Adrenal gland (tissue), 5 donors: ENCODE data around the gene STOML1.
"Not testable (repeated sequence)": the region's sequence is repeated elsewhere in the genome, so short reads cannot be mapped to it uniquely, and the experiment has no call there.

Experiments used
- CTCF ChIP-seq, 6 experiments: fragments of 450-650 bp in 4 of 6; fragments of 200-600 bp in 2 of 6; sonication (generic) in 1 of 6; IDR thresholded peaks; 1 replicate in 5 of 6; 2 replicates in 1 of 6; pipeline versions ENCODE4 v1.5.1 to v1.8.0; 2016 to 2021; ENCODE audit warnings: antibody characterized with exemption in 6 of 6, mild to moderate bottlenecking in 2 of 6, moderate library complexity in 1 of 6
- POLR2A ChIP-seq, 2 donors: fragments of 450-650 bp; IDR thresholded peaks; one replicate each; pipeline ENCODE4 v1.6.1; 2017; ENCODE audit warnings: antibody characterized with exemption in 2 of 2, mild to moderate bottlenecking in 2 of 2, moderate library complexity in 1 of 2
- donor health status: DM: no; HTN: no; CAD: no.

GRCh38 chr15:73960472-73961070, 31.5 kb downstream of the STOML1 start:
- TF ChIP-seq POLR2A, CTCF (IDR thresholded peaks at IDR 0.05): not testable (repeated sequence)
